ENCODE measurements around the gene C1QA. TPM values are rescaled to one million over a fixed set of nuclear protein-coding genes. Genes with fewer than 3 reads are reported as not detected.

Gene C1QA
- total and polyA plus RNA-seq, 10 of the 15 experiments (the other 5 are each of a cell fraction or from before 2014, with no cell fraction given) = 0.59 TPM; not detected in 9

DNA sequence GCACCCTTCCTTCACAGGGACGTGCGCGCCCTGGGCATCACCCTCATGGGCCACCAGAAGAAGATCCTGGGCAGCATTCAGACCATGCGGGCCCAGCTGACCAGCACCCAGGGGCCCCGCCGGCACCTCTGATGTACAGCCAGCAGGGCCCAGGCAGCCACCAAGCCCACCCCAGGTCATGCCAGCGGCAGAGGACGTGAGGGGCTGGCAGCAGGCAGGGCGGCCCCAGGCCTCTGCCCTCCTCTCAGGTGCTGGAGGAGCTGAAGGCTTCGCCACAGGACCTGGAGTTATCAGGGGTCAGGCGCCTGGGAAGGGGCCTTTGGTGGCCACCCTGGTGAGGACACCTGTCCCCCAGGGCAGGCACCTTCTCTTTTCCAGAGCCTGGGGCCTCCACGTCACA lies 34.8 kb upstream of the C1QA start:
- intact Hi-C loops (cut with micrococcal nuclease; ENCODE audit: unreplicated experiment) = no loop called here
- in situ Hi-C loops (cut with MboI) = no loop called here

More for the DNA sequence above, 34.8 kb upstream of the C1QA start:
- no peaks in the 10 kb centered on the region; a peak in 2 of 4 replicates for H3K27me3 ChIP-seq (replicated peaks in 1 of 2; ENCODE audit: control insufficient read depth in 2 of 2, insufficient read depth in 2 of 2, low read length in 1 of 2)
- no peaks in the 10 kb centered on the region for H3K9me3 ChIP-seq (replicated peaks; ENCODE audit: control insufficient read depth, insufficient read depth, low read length)
- H4K20me1 ChIP-seq (ENCODE audit: control insufficient read depth, insufficient read depth) = no peaks in the 10 kb centered on the region
- BruUV-seq (replicated peaks) = no TSS peak
- SMC1A ChIA-PET (ENCODE audit: uncharacterized antibody, unreplicated experiment) = no interaction called here
- H3K4me1 ChIP-seq (ENCODE audit: control insufficient read depth, insufficient read depth, low read length) = no peaks in the 10 kb centered on the region
- 59% methylated on average over 12 of the region's 12 CpGs for WGBS (ENCODE audit: insufficient coverage, insufficient replicate concordance, low lambda C conversion rate, missing lambda C conversion rate)
- POLR2A ChIA-PET = no interaction called here
- DNase-seq (ENCODE audit: low read depth, low spot score) (no peak), ATAC-seq (no peak), FAIRE-seq (no peak)
- no peaks in the 10 kb centered on the region for H3K36me3 ChIP-seq (ENCODE audit: control insufficient read depth in 2 of 2, insufficient read depth in 2 of 2, low read length in 1 of 2)
- no peak overlapping the region for H3K9ac ChIP-seq (ENCODE audit: control insufficient read depth, insufficient read depth, low read length)
- no peak overlapping the region for H2AFZ ChIP-seq (ENCODE audit: control insufficient read depth, low read depth, low read length)
- RAD21 ChIA-PET (ENCODE audit: unreplicated experiment) = no interaction called here
- no peak overlapping the region for H3K27ac ChIP-seq (ENCODE audit: control insufficient read depth, insufficient read depth)
- CTCF ChIA-PET = no interaction called here
- no peak overlapping the region for H3K4me2 ChIP-seq (ENCODE audit: control insufficient read depth, insufficient read depth)
- no peak for TF ChIP-seq MEF2B (IDR thresholded peaks at IDR 0.05; ENCODE audit: partially characterized antibody, poor library complexity, severe bottlenecking)
- no peak for TF ChIP-seq ZSCAN29 (IDR thresholded peaks at IDR 0.05)
- no peak for TF ChIP-seq ESRRA (IDR thresholded peaks at IDR 0.05; ENCODE audit: low read length)
- no peak for TF ChIP-seq ASH2L (IDR thresholded peaks at IDR 0.05; ENCODE audit: borderline replicate concordance, low read depth)
- no peak for TF ChIP-seq LARP7 (IDR thresholded peaks at IDR 0.05)
- no peak for TF ChIP-seq RCOR1 (conservative IDR thresholded peaks at IDR 0.05; ENCODE audit: low read depth, low read length)
- no peak for TF ChIP-seq PML (IDR thresholded peaks at IDR 0.05; ENCODE audit: low read length)
- TF ChIP-seq BCL11A (IDR thresholded peaks at IDR 0.05; ENCODE audit: low read depth, low read length) = no peak
- no peak for TF ChIP-seq SP1 (IDR thresholded peaks at IDR 0.05; ENCODE audit: low read depth, low read length)
- TF ChIP-seq CBX5 (IDR thresholded peaks at IDR 0.05; ENCODE audit: low read depth) = no peak
- TF ChIP-seq, protein P1, sequence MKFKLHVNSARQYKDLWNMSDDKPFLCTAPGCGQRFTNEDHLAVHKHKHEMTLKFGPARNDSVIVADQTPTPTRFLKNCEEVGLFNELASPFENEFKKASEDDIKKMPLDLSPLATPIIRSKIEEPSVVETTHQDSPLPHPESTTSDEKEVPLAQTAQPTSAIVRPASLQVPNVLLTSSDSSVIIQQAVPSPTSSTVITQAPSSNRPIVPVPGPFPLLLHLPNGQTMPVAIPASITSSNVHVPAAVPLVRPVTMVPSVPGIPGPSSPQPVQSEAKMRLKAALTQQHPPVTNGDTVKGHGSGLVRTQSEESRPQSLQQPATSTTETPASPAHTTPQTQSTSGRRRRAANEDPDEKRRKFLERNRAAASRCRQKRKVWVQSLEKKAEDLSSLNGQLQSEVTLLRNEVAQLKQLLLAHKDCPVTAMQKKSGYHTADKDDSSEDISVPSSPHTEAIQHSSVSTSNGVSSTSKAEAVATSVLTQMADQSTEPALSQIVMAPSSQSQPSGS (IDR thresholded peaks at IDR 0.05; ENCODE audit: low read length) = no peak
- TF ChIP-seq, protein P2, sequence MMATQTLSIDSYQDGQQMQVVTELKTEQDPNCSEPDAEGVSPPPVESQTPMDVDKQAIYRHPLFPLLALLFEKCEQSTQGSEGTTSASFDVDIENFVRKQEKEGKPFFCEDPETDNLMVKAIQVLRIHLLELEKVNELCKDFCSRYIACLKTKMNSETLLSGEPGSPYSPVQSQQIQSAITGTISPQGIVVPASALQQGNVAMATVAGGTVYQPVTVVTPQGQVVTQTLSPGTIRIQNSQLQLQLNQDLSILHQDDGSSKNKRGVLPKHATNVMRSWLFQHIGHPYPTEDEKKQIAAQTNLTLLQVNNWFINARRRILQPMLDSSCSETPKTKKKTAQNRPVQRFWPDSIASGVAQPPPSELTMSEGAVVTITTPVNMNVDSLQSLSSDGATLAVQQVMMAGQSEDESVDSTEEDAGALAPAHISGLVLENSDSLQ (IDR thresholded peaks at IDR 0.05) = no peak
- no peak for TF ChIP-seq MEF2A (IDR thresholded peaks at IDR 0.05; ENCODE audit: insufficient read depth, low read depth, low read length)
- TF ChIP-seq SPI1 (IDR thresholded peaks at IDR 0.05; ENCODE audit: borderline replicate concordance, insufficient read depth, low read depth, low read length) = no peak
- TF ChIP-seq NFXL1 (IDR thresholded peaks at IDR 0.05; ENCODE audit: borderline replicate concordance) = no peak
- H3K4me3 ChIP-seq = no peak overlapping the region
- H3K79me2 ChIP-seq (ENCODE audit: control insufficient read depth, insufficient read depth, low read length) = no peaks in the 10 kb centered on the region
